GM12874 (cell line): Measurements from ENCODE around the gene ARFGAP2.

ENCODE experiments used
- CTCF ChIP-seq: IDR thresholded peaks from 2 replicates; pipeline ENCODE4 v1.5.1; 2011; ENCODE audit warnings: low read depth, mild to moderate bottlenecking, control low read depth, low read length, moderate library complexity; ENCODE audit not compliant: insufficient read depth

Gene ARFGAP2

DNA sequence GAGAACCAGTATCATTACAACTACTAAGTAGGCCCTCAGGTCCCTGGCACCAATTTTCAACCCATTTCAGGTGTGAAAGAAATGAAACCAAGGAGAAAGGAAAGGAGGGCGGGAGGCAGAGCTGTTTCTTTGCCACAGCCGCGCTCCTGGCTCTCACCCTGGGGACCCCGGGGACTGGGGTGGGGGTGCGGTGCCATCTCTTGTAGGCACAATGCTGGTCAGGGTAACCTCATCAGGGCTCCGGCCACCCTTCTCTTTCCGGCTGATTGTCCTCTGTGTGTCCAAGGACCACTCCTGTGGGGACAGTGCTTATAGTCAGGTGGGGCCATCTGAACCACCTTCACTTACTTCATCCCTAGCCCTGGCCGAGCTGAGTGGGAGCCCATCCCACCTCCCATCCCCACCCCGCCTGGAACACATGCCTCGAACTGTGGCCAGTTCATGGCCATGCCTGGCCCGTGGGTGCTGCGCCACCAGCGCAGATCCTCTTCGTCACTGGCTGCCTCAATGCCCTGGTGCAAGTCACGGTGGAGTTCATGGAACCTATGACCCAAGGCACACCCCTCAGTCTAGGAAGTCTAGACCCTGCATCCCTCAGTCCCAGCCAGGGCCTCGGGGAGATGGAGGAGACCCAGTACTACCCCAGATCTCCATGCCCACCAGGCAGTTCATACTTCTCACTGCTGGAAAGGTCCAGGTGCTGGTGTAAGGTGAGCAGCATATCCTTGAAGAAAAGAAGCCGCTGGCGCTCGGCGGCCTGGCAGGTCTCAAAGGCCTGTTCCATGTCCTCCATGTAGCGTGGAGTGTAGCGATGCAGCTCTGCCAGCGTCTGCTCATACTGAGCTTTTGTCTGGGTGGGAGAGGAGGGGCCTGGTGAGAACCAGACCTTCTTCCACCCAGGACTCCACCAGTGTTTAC is 2.3 kb upstream of the ARFGAP2 start:
- no peak for TF ChIP-seq CTCF

DNA sequence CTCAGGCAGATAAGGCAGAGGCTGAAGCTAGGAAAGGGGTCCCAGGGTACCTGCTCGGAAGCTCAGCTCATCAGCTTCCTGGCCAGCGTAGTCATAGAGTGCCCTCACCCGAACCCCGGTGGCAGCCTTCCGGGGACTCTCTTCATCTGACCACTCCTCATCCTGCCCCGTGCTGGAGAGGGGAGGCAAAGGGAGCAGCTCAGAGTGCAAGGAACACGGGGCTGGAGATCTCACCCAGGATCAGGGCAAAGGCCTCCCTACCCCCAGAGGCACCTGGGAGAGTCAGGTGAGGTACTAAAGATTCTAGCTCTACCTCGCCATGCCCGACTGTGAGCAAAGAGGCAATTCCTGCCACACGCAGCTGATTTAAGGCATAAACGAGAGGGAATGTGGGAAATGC is 1.6 kb upstream of the ARFGAP2 start:
- TF ChIP-seq CTCF: no peak

GRCh38 chr11:47177846-47178245 is 1.2 kb upstream of the ARFGAP2 start:
- TF ChIP-seq CTCF: no peak

- peak; percentile 74 for TF ChIP-seq CTCF
These were observed 658 bp upstream of the ARFGAP2 start for GRCh38 chr11:47177229-47177845.

DNA sequence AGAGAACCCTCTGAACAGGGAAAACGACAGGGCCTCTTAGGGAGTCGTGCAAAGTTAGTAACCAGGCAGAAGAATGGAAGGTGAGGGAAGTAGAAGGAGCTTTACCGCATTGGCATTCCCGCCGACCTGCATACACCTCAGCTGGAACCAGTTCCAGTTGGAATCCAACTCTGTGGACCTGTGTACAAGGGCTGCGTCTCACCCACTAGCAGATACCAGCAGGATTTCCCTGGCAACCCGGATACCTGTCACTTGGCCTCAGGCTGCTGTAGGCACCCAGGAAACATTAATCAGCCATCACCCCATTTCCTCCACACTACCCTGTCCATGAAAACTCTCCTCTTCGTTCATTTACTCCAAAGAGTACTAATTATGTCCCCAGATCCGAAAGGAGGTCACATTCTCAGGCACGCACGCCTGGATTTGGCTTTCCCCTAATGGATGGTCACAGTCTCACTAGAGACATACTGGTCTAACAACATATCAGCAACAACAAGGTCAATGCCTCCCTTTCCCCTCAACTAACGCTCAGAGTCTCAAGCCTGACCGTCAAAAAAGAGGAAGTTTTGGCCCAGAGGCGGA is 842 bp downstream of the ARFGAP2 start:
- TF ChIP-seq CTCF: no peak

DNA sequence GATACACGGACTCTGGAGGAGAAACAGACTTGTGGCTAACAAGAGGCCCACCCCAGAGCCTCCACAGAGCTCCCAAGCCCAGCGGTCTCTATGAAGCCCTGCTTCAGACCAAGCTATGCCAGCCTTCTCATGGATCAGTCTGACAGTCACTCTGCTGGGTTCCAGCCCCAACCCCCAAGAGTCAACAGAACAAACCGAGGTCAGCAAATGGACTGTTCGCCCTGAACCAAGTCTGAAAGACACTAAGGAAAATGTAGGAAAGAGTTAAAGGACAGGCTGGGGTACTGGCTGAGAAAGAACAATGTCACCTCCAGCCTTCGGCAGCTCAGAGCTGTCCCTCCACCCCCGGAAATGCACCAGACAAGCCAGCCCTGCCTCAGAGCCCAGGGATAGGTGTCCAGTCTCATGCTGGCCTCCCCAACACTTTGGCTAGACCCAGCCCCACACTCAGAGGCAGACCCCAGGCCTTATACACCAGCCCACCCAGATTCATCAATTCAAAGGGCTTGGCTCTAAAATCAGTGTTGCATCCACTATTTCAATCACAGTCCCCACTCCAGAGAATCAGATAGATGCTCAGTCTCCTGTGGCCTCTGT is 3.8 kb downstream of the ARFGAP2 start:
- TF ChIP-seq CTCF: no peak

DNA sequence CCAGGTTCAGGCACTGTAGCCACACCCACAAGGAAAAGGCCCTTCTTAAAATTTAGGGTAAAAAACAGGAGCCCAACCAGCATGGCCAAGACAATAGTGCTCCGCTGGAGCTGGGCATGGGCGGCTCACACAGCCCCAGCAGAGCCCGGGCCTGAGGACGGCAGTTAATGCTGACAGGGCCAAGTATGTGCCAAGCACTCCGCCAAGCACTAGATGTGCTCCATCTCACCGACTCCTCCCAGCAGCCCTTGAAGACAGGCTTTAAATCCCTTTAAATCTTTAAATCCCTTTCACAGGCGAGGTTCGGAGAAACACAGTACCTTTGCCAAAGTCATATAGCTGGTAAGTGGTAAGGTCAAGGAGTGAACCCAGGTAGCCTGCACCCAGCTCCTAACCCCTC is 4.8 kb downstream of the ARFGAP2 start:
- no peak for TF ChIP-seq CTCF
